Loucy (cell line): ENCODE measurements around the gene GLOD5.

Experiments
- H2AFZ ChIP-seq: fragments of 200-600 bp; sonication (generic); 2 replicates; pipeline ENCODE4 v1.6.0; 2016; ENCODE audit warnings: antibody characterized with exemption, mild to moderate bottlenecking, low read length, moderate library complexity
- H3F3A ChIP-seq: fragments of 200-600 bp; 2 replicates; pipeline ENCODE4 v1.6.0; 2016; ENCODE audit warnings: antibody characterized with exemption, low read depth, mild to moderate bottlenecking
- H3K27me3 ChIP-seq: fragments of 200-600 bp; sonication (generic); 2 replicates; pipeline ENCODE4 v1.6.1; 2014; ENCODE audit warnings: low read length, mild to moderate bottlenecking; ENCODE audit not compliant: insufficient read depth, poor library complexity, severe bottlenecking
- H3K36me3 ChIP-seq: fragments of 200-600 bp; sonication (generic); 2 replicates; pipeline ENCODE4 v1.6.1; 2016; ENCODE audit warnings: low read length; ENCODE audit not compliant: insufficient read depth
- H3K4me1 ChIP-seq: fragments of 200-600 bp; sonication (generic); 2 replicates; pipeline ENCODE4 v1.5.1; 2014; ENCODE audit warnings: low read length, mild to moderate bottlenecking; ENCODE audit not compliant: insufficient read depth, poor library complexity, severe bottlenecking
- H3K4me2 ChIP-seq: fragments of 200-600 bp; sonication (generic); 2 replicates; pipeline ENCODE4 v1.6.0; 2014; ENCODE audit warnings: antibody characterized with exemption, low read length, low read depth, mild to moderate bottlenecking; ENCODE audit not compliant: poor library complexity, severe bottlenecking
- H3K4me3 ChIP-seq: fragments of 200-600 bp; sonication (generic); 2 replicates; pipeline ENCODE4 v1.5.1; 2014; ENCODE audit warnings: low read length, mild to moderate bottlenecking, mixed read lengths; ENCODE audit not compliant: poor library complexity, severe bottlenecking
- H3K79me2 ChIP-seq: fragments of 200-600 bp; sonication (generic); 2 replicates; pipeline ENCODE4 v1.6.1; 2014; ENCODE audit warnings: low read length; ENCODE audit not compliant: insufficient read depth
- H3K9ac ChIP-seq: fragments of 200-600 bp; sonication (generic); 2 replicates; pipeline ENCODE4 v1.6.0; 2014; ENCODE audit warnings: mild to moderate bottlenecking, low read depth, low read length, moderate library complexity; ENCODE audit not compliant: poor library complexity, severe bottlenecking
- H3K9me2 ChIP-seq: fragments of 200-600 bp; sonication (generic); replicated peaks from 2 replicates; pipeline ENCODE4 v1.6.1; 2016; ENCODE audit warnings: low read depth, low read length, mixed read lengths
- H3K9me3 ChIP-seq: fragments of 200-600 bp; sonication (generic); 2 replicates; pipeline ENCODE4 v1.6.1; 2014; ENCODE audit warnings: mild to moderate bottlenecking, antibody characterized with exemption, low read length, low read depth; ENCODE audit not compliant: insufficient read depth
- H4K20me1 ChIP-seq: fragments of 200-600 bp; sonication (generic); 2 replicates; pipeline ENCODE4 v1.6.0; 2014; ENCODE audit warnings: antibody characterized with exemption, low read length, mild to moderate bottlenecking; ENCODE audit not compliant: insufficient read depth, poor library complexity, severe bottlenecking
- CTCF ChIP-seq: fragments of 200-600 bp; sonication (generic); conservative IDR thresholded peaks from 2 replicates; pipeline ENCODE4 v1.5.1; 2014; ENCODE audit warnings: mild to moderate bottlenecking, antibody characterized with exemption, low read length
- EZH2phosphoT487 ChIP-seq: fragments of 200-600 bp; IDR thresholded peaks from 2 replicates; pipeline ENCODE4 v1.6.1; 2018; ENCODE audit warnings: antibody characterized with exemption, mild to moderate bottlenecking, moderate library complexity, borderline replicate concordance

Gene GLOD5

GRCh38 chrX:48745222-48745621, 16.3 kb upstream of the GLOD5 start:
- Histone ChIP-seq H3K36me3 (no peaks in the 10 kb centered on the region), H3K9ac (no peak overlapping the region), H3K4me3 (no peak overlapping the region), H4K20me1 (no peaks in the 10 kb centered on the region), H3K27me3 (no peaks in the 10 kb centered on the region), H2AFZ (no peak overlapping the region), H3K9me2 (no peaks in the 10 kb centered on the region), H3K79me2 (no peaks in the 10 kb centered on the region), H3K9me3 (no peaks in the 10 kb centered on the region), H3K4me1 (no peaks in the 10 kb centered on the region), H3F3A (no peaks in the 10 kb centered on the region), H3K4me2 (no peak overlapping the region)
- TF ChIP-seq CTCF, result no peak
- TF ChIP-seq EZH2phosphoT487, result no peak

DNA sequence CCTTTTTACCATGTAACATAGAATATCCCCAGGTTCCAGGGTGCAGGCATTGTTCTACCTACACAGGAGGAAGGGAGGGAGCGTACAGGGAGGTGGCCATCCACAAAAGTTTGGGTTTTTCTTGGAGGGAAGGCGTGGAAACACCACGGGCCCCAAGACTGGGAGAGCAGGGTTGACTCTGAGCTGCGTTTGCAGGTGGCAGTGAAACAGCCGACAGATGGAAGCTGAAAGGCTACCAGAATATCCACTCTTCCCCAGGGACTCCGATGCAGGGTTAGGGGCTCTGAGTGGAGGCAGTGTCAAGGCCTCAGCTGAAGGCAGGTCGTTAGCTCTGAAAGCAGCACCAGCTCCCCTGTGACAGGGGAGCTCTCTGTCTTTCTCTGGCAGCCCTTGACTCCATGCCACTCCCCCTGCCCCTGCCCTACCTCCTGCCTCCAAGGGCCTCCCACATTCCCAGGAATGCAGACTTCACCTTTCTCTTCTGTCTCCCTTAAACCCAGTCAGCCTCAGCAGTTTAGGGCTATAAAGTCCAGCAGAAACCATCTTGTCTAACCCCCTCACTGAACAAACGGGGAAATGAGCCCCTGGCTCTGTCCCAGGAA, 14.0 kb upstream of the GLOD5 start:
- H3K27me3 ChIP-seq, result no peaks in the 10 kb centered on the region
- no peaks in the 10 kb centered on the region for H3F3A ChIP-seq
- no peak overlapping the region for H3K9ac ChIP-seq
- H3K9me2 ChIP-seq, result no peaks in the 10 kb centered on the region
- no peaks in the 10 kb centered on the region for H3K79me2 ChIP-seq
- H4K20me1 ChIP-seq, result no peaks in the 10 kb centered on the region
- H3K4me1 ChIP-seq, result no peaks in the 10 kb centered on the region
- H3K36me3 ChIP-seq, result no peaks in the 10 kb centered on the region
- H3K4me3 ChIP-seq, result no peak overlapping the region
- H3K9me3 ChIP-seq, result no peaks in the 10 kb centered on the region
- TF ChIP-seq EZH2phosphoT487 (no peak), CTCF (no peak)
- no peak overlapping the region for H3K4me2 ChIP-seq
- H2AFZ ChIP-seq, result no peak overlapping the region

DNA sequence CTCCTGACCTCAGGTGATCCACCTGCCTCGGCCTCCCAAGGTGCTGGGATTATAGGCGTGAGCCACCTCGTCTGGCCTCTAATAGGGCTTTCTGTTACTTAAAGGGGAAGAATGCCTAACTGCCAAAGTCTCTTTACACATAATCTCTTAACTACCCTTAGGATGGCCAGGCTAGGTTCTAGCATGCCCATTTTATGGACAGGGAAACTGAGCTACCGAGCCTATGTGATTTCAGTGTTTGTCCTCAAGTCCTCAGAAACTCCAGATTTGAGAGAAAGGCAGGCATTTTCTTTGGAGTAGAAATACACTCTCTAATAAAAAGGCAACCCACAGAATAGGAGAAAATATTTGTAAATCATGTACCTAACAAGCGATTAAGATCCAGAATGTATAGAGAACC, 12.4 kb upstream of the GLOD5 start:
- Histone ChIP-seq H3K4me2 (no peak overlapping the region), H3K79me2 (no peaks in the 10 kb centered on the region), H3K4me1 (no peaks in the 10 kb centered on the region), H2AFZ (no peak overlapping the region), H3K27me3 (no peaks in the 10 kb centered on the region), H3K9me2 (no peaks in the 10 kb centered on the region), H4K20me1 (no peaks in the 10 kb centered on the region), H3K4me3 (no peak overlapping the region), H3F3A (no peaks in the 10 kb centered on the region), H3K36me3 (no peaks in the 10 kb centered on the region), H3K9me3 (no peaks in the 10 kb centered on the region), H3K9ac (no peak overlapping the region)
- TF ChIP-seq EZH2phosphoT487 (no peak), CTCF (no peak)
